ENCODE data around the gene LENG9. TPM values are rescaled to one million over a fixed set of nuclear protein-coding genes. Genes with fewer than 3 reads are reported as not detected.
A peak's percentile ranks its signal among the peaks of the same experiment; 100 is the strongest.

The LENG9 gene
- total RNA-seq, 4 donors from 2014 or later, result 1.5 to 4.9 (median 3.4) TPM

- Histone ChIP-seq H3K27me3 (peaks cover 6 to 9% (median 6%) of the 10 kb centered on the region in 3 donors), H3K27ac (no peak overlapping the region), H3K4me1 (peaks cover 8 to 31% of the 10 kb centered on the region in 2 donors), H3K4me3 (no peak overlapping the region), H3K9me3 (no peaks in the 10 kb centered on the region), H3K36me3 (no peaks in the 10 kb centered on the region)
- intact Hi-C loops (cut with DNase I; ENCODE audit: low total_unique reads), result no loop called here
- ATAC-seq (peak in 1 of 2 donors; percentile 48), DNase-seq (no peak)
- TF ChIP-seq POLR2A (IDR thresholded peaks at IDR 0.05), result no peak
- no peak for TF ChIP-seq CTCF (IDR thresholded peaks at IDR 0.05 in 4 of 5, conservative IDR thresholded peaks at IDR 0.05 in 1 of 5)
- in situ Hi-C loops (cut with MboI; ENCODE audit: low sequenced_read_pairs in 4 of 4), result no loop called here
Observed at GRCh38 chr19:54436628-54437252, 26.8 kb downstream of the LENG9 start.

- peaks cover 11 to 36% of the 10 kb centered on the region in 2 donors for H3K4me1 ChIP-seq
- ATAC-seq (no peak), DNase-seq (no peak)
- H3K27me3 ChIP-seq, result peaks cover 6 to 14% (median 10%) of the 10 kb centered on the region in 3 donors
- TF ChIP-seq CTCF (IDR thresholded peaks at IDR 0.05 in 4 of 5, conservative IDR thresholded peaks at IDR 0.05 in 1 of 5), result no peak
- TF ChIP-seq POLR2A (IDR thresholded peaks at IDR 0.05), result no peak
- H3K4me3 ChIP-seq, result no peak overlapping the region
- no peaks in the 10 kb centered on the region for H3K36me3 ChIP-seq
- in situ Hi-C loops (cut with MboI; ENCODE audit: low sequenced_read_pairs in 4 of 4), result no loop called here
- intact Hi-C loops (cut with DNase I; ENCODE audit: low total_unique reads), result no loop called here
- H3K9me3 ChIP-seq, result no peaks in the 10 kb centered on the region
- H3K27ac ChIP-seq, result no peak overlapping the region
Observed at GRCh38 chr19:54436031-54436523, 27.5 kb downstream of the LENG9 start.

- no peak overlapping the region for H3K4me3 ChIP-seq
- no peaks in the 10 kb centered on the region for H3K36me3 ChIP-seq
- TF ChIP-seq CTCF (IDR thresholded peaks at IDR 0.05 in 4 of 5, conservative IDR thresholded peaks at IDR 0.05 in 1 of 5) (no peak), POLR2A (IDR thresholded peaks at IDR 0.05) (no peak)
- peaks cover 16 to 40% of the 10 kb centered on the region in 2 donors for H3K4me1 ChIP-seq
- H3K27ac ChIP-seq, result no peak overlapping the region
- intact Hi-C loops (cut with DNase I; ENCODE audit: low total_unique reads), result no loop called here
- in situ Hi-C loops (cut with MboI; ENCODE audit: low sequenced_read_pairs in 4 of 4), result no loop called here
- DNase-seq (no peak), ATAC-seq (no peak)
- H3K9me3 ChIP-seq, result no peaks in the 10 kb centered on the region
- peaks cover 8 to 19% (median 13%) of the 10 kb centered on the region in 3 donors for H3K27me3 ChIP-seq
Observed at GRCh38 chr19:54435551-54436016, 28.0 kb downstream of the LENG9 start.

GRCh38 chr19:54434873-54435214, 28.7 kb downstream of the LENG9 start:
- intact Hi-C loops (cut with DNase I; ENCODE audit: low total_unique reads) (no loop called here), in situ Hi-C loops (cut with MboI; ENCODE audit: low sequenced_read_pairs in 4 of 4) (no loop called here)
- ATAC-seq, result no peak
- no peak for DNase-seq
- Histone ChIP-seq H3K27ac (no peak overlapping the region), H3K36me3 (no peaks in the 10 kb centered on the region), H3K27me3 (peaks cover 13 to 26% (median 20%) of the 10 kb centered on the region in 3 donors), H3K9me3 (no peaks in the 10 kb centered on the region), H3K4me3 (no peak overlapping the region), H3K4me1 (peaks cover 20 to 46% of the 10 kb centered on the region in 2 donors)
- no peak for TF ChIP-seq POLR2A (IDR thresholded peaks at IDR 0.05)
- no peak for TF ChIP-seq CTCF (IDR thresholded peaks at IDR 0.05 in 4 of 5, conservative IDR thresholded peaks at IDR 0.05 in 1 of 5)

Measured in gastrocnemius medialis (tissue), 4 donors.